HG03460 (cell line): ENCODE results near the gene MINDY4.

ENCODE experiments used
- ATAC-seq: cut with Tn5 transposase; IDR thresholded peaks from one replicate; pipeline ENCODE4 v1.9.1; 2021; ENCODE audit not compliant: unreplicated experiment

The MINDY4 gene

GRCh38 chr7:30741289-30741688, 29.9 kb upstream of the MINDY4 start:
- no peak for ATAC-seq

- ATAC-seq, result no peak
These were observed 27.7 kb upstream of the MINDY4 start for GRCh38 chr7:30743371-30744074.

- ATAC-seq, result no peak
These were observed 27.2 kb upstream of the MINDY4 start for GRCh38 chr7:30744075-30744417.

GRCh38 chr7:30745261-30745941, 25.8 kb upstream of the MINDY4 start:
- ATAC-seq, result no peak

- ATAC-seq, result no peak
These were observed 21.2 kb upstream of the MINDY4 start for GRCh38 chr7:30750010-30750409.

- no peak for ATAC-seq
These were observed 20.2 kb upstream of the MINDY4 start for GRCh38 chr7:30750683-30751650.

GRCh38 chr7:30751696-30752273, 19.4 kb upstream of the MINDY4 start, which contains the start of gene INMT:
TSS of gene INMT (plus strand) at chr7:30752135. CDS start at chr7:30752151, 16 bp downstream.
- no peak for ATAC-seq

- ATAC-seq, result no peak
These were observed 18.7 kb upstream of the MINDY4 start for GRCh38 chr7:30752484-30752883.

- no peak for ATAC-seq
These were observed 18.2 kb upstream of the MINDY4 start for GRCh38 chr7:30752979-30753378.

- no peak for ATAC-seq
These were observed 16.8 kb upstream of the MINDY4 start for GRCh38 chr7:30754315-30754877.

- no peak for ATAC-seq
These were observed 15.6 kb upstream of the MINDY4 start for GRCh38 chr7:30755384-30756154.

- no peak for ATAC-seq
These were observed 13.9 kb upstream of the MINDY4 start for GRCh38 chr7:30757342-30757692.

GRCh38 chr7:30760514-30761213, 10.6 kb upstream of the MINDY4 start:
- ATAC-seq, result no peak

GRCh38 chr7:30761214-30762156, 9.7 kb upstream of the MINDY4 start:
- no peak for ATAC-seq

GRCh38 chr7:30764030-30764975, 6.9 kb upstream of the MINDY4 start:
- ATAC-seq, result peak; percentile 97

GRCh38 chr7:30765408-30765807, 5.8 kb upstream of the MINDY4 start:
- ATAC-seq, result no peak

- no peak for ATAC-seq
These were observed 408 bp upstream of the MINDY4 start for GRCh38 chr7:30770845-30771173.
